ENCODE measurements around the gene ST6GALNAC2.
"Not testable (repeated sequence)": the region's sequence is repeated elsewhere in the genome, so short reads cannot be mapped to it uniquely, and the experiment has no call there.

ST6GALNAC2 gene

DNA sequence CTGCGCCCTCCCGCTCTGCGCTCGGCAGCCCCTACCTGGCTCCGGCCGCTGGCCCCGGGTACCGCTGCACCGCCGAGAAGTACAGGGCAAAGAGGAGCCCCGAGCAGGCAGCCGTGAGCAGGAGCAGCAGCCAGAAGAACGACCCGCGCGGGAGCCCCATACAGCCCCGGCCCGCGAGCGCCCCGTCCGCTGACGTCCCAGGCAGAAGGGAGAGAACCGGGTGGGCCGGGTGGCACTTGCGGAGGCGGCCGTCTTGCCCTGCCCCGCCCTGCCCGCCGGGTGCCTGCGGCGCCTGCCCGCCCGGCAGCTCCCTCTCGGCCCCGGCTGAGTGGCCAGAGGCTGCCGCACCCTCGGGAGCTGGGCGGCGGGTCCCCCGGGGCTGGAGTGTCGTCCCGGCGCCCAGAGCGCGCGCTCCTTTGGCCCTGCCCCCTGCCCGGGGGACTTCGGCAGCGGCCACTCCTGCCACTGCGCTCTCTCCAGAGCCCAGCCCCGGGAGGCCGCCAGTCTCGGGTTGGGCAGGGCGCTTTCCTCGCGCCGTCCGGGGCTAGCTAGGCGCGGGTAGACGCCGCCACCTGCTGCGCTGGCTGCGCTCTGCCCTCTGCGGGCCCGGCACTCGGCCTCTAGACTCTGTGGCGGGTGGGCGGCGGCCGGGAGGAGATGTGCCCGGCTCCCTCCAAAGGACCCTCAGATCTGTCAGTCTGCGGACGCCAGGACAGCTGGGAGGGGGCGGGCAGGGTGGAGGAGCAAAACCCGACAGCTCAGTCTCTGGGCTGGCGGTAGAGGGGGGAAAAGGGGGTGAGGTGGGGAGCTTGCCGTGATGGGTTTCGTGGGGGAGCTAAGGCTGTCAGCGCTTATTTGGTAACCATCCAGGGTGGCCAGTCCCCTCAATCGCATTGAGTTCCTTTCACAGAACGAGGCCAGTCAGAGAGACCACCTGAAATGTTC is at the start of gene ST6GALNAC2:
TSS of gene ST6GALNAC2 (minus strand) at position 212 of the 945 bp plus-strand sequence. CDS start at position 160, 52 bp downstream.
- no peak for FAIRE-seq

DNA sequence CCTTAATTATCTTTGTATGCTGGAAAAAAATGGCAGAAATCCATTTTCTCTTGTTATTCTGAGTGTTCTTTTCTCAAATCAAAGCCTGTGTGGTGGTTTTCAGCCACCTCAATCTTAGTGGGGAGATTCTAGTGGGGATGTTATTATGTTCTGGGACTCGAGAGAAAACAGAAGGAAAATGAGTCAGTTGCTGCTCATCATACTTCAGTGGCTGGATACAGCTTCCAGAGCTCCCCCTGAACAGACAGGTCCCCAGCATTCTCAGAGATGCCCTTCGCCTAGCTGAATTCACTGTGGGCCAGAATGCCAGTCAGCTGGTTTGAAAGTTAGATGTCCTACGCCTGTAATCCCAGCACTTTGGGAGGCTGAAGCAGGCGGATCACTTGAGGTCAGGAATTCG is 49.4 kb upstream of the ST6GALNAC2 start:
- FAIRE-seq: no peak

DNA sequence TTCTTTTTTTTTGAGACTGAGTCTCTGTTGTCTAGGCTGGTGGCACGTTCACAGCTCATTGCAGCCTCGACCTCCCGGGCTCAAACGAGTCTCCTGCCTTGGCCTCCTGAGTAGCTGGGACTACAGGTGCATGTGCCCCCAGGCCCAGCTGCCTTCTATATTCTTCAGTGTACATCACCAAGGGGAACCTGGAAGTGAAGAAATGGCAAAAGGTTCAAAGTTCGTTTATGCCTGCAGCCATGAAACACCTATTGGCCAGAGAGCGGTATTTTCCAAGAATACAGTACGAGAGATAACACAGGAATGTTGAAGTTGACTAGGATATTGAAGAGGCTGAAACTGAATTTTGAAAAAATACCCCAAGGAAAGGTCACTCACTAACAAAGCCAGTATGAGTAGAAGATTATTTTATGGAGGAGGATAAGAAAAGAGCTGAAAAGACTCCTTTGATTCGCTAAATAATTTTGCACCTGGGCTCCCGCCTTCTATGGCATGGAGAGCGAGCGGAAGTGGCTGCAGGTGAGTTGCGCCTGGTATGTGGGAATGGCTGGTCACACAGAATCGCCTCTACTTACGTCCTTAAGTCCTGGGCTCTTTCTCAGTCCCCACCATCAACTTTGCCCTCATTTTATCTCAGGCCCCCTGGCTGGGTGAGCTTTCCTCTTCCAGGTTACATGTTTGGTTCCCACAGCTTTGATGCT is 48.1 kb upstream of the ST6GALNAC2 start:
- no peak for FAIRE-seq

DNA sequence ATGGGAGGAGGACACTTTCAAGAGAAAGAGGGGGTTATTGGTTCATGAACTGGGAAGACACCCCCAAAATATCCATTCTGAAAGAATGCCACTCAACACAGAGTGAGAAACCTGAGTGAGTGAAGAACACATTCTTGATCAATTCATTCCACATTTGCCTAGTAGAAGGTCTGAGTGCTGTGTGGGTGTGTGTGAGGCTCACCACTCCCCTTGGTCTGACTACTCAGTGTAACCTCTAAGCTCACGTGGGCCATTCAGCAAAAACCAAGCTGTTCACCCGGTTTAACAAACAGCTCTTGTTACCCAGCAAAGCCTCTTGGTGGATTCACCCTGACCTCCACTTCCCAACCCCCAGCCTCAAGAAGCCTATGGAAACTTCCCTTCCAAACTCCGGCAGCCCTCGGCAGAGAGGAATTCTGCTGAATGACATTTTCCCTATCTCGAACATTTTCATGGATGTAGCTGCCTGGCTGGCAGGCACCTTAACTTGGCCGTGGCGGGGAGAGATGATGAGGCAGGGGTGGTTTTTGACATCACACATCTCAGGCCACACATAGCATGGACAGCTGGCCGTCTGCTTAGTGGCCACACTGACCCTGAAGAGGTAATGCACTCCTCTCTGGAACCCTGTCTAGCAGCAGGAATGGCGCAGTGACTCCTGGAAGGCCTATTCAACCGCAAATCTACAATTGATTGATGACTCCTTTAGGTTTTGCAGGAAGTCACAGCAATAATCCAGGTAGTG is 46.3 kb upstream of the ST6GALNAC2 start:
- FAIRE-seq: no peak

DNA sequence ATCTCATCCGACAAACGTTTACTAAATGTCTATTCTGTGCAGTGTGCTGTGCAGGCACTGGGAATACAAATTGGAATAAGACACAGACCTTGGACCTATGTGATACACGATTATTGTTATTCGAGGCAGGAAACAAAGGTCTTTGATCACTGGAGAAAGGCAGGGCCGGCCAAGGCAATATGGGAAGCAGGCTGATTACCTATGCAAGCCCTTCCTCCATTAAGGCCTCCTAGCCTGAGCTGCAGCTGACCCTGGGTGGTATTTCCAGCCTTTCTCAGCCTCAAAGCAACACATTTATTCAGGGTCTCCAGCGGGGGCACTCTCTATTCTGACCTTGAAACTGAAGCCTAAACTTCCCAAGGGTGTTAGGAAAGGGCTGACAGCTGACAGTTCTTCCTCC is 44.5 kb upstream of the ST6GALNAC2 start:
- no peak for FAIRE-seq

DNA sequence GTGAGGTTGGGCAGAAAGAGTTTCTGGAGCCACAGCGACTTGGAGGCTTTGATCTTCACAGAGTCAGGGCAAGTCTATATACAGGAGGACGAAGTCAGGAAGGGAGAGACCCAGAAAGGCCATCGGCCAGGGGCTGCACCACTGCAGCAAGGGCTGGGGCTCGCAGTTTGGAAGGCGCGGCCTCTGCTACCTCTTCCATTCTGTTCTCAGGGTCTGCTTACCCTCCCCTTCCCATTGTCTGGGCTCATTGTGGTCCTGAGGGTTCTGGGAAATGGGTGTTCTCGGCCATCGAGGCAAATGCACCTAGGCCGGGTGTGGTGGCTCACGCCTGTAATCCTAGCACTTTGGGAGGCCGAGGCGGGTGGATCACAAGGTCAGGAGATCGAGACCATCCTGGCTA is 41.9 kb upstream of the ST6GALNAC2 start:
- FAIRE-seq: no peak

DNA sequence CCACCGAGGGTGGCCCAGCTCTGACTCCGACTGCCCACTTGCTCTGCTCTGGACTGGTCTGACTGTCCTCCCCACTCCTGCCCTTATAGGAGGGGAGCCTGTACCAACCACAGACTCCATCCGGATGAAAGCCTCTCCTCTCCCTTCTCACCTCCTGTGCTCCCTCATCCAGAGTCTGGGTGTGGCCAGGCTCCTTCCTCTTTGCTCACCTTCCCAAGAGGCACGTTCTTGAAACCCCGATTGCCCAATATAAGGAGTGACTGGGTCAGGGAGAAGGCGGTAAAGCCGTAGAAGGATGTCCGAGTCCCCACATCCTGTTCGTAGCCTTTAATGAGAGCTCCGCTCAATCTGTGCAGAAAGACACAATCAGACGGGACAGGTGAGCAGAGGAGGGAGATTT is 40.8 kb upstream of the ST6GALNAC2 start:
- no peak for FAIRE-seq

DNA sequence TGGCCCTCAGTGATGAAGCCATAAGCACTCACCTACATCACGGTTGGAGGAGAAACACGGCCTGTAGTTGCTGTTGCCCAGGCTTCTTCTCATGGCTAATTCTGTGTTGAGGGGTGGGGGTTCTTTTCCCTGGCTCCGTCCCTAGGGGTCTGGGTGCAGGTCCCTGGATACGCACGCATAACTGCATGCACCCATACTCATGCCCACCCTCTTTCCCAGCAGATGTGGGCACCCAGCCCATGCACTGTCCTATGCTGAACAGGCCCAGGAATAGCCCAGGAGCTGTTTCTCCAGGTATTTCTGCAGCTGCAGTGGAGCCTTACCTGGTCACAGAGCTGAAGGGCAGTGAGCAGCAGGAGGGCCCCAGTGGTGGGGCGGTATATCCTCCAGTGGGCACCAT is 39.8 kb upstream of the ST6GALNAC2 start:
- FAIRE-seq: no peak

DNA sequence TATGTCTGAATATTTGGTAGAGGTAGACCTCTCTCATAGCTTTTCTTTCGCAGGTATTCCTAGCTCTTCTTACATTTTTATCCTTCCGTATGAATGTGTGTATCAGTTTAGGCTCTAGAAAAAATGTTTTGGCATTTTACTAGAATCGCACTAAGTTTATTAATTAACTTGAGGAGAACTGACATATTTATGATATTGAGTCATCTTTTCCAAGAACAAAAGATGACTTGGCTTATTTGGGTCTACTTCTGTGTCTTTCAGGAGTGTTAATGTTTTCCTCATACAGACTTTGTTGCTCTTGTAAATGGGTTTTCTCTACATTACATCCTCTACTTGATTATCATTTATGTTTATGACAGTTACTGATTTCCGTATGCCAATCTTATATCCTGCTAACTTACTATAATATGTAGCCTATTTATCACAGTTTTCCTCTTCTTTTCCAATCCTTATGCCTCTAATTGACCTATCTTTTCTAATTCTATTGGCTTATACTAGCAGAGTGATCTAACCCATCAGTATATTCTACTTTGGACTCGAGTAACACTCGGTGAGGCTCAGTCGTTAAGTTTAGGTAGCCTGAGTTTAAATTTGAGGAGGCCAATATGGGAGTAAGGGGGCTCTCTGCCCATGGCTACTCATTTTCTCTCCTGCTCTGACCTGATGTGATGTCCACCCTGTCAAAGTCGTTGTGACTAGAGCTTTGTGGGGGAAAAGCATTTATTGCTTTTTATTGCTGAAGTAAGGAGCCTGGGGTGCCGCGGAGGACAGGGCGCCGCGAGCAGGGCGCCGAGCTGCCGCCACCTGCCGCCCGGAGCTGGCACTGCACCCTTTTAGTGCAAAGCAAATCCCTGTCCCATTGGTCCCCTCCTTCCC is 37.8 kb upstream of the ST6GALNAC2 start:
- no peak for FAIRE-seq

DNA sequence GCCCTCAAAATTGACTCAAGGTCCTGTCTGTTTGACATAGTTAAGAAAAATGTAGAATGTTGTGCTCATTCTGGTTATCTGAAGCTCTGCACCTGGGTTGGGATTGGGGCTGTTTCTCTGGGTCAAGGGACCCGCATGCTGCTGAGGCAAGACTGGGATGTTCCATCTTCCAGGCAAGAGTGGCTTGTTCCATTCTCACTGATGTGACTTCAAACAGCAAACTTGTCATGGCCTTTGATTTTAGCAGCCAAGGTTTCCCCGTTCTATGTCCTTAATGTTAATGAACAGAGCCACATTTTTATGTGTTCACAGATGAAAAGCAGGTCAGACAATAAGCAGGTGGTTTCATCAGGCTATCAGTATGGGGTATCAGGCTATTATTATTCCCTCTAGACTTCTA is 32.2 kb upstream of the ST6GALNAC2 start:
- no peak for FAIRE-seq

DNA sequence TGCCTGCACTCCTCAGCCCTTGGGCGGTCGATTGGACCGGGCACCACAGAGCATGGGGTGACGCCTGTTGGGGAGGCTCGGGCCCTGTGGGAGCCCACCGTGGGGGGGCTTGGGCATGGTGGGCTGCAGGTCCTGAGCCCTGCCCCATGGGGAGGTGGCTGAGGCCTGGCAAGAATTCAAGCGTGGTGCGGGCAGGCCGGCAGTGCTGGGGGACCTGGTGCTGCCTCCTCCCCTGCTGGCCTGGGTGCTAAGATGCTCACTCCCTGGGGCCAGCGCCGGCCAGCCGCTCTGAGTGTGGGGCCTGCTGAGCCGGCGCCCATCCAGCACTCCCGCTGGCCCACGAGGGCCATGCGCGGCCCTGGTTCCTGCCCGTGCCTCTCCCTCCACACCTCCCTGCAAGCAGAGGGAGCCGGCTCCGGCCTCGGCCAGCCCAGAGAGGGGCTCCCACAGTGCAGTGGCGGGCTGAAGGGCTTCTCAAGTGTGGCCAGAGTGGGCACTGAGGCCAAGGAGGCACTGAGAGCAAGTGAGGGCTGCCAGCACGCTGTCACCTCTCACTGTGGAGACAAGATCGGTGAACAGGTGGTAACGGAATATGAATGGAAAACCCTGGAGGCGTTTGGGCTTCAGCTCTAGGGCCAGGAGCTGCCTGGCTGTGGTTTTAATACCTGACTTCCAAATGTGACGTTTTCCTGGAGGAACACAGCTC is 29.4 kb upstream of the ST6GALNAC2 start:
- no peak for FAIRE-seq

DNA sequence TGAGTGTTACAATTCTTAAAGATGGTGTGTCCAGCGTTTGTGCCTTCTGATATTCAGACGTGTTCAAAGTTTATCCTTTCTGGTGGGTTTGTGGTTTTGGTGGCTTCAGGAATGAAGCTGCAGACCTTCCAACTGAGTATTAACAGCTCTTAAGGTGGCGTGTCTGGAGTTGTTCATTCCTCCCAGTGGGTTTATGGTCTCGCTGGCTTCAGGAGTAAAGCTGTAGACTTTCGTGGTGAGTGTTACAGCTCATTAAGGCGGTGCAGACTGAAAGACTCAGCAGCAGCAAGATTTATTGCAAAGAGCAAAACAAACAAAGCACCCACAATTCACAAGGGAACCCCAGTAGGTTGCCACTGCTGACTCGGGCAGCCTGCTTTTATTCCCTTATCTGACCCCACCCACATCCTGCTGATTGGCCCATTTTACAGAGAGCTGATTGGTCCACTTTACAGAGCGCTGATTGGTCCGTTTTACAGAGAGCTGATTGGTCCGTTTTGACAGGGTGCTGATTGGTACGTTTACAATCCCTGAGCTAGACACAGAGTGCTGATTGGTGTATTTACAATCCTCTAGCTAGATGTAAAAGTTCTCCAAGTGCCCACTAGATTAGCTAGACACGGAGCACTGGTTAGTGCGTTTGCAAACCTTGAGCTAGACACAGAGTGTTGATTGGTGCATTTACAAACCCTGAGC is 28.6 kb upstream of the ST6GALNAC2 start:
- not testable (repeated sequence) for FAIRE-seq

DNA sequence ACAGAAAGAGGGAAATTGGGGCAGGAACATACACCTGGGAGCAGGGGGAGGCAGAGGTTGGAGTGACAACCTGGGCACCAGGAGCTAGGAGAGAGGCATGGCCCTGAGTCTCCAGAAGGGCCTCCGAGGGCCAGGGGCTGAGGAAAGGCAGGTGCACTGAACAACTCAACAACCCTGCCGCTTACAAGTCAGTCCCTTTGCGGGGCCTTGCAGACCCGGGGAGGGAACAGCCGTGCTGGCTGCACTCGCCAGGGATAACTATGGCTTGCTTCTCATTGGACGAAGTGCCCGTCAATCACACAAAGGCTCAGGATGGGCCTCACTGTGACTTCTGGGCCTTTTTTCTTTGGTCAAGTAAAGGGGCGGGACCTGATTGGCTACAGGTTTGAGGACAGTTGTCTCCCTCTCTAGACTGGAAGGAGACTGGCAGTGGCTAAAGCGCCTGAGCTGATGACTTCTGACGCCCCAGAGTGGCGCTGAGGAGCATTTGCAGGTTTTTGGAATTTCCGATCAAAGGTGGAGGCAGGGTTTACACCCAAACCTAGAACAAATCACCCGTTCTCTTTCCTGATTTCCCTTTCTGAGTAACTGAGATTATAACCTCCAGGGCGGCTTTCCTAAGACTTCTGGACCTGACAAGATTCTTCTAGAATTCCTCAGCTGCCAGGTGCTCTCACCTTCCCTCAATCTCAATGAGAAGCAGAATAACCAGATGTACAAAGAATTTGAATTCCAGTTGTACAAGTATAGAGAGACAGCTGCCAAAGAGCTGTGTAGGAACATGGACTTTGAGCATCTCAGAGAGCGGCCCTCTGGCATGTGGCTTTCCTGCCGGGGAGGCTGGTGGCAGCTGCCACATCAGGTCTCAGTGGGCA is 27.6 kb upstream of the ST6GALNAC2 start:
- FAIRE-seq: no peak

DNA sequence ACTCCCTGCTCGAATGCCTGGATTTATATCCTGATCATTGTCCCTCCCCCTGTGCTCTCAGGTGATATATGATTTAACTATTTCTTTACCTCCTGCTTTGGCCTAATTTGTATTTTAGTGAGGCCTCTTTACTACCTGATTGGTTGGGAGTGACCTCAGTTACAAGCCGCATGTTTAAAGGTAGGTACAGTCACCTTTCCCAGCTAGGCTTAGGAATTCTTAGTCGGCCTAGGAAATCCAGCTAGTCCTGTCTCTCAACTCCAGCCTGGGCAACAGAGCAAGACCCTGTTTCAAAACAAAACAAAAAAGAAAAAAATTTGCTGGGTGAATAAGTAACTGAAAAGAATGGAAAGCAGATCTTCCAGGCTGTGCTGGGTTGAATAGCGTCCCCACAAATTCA is 26.8 kb upstream of the ST6GALNAC2 start:
- FAIRE-seq: no peak

DNA sequence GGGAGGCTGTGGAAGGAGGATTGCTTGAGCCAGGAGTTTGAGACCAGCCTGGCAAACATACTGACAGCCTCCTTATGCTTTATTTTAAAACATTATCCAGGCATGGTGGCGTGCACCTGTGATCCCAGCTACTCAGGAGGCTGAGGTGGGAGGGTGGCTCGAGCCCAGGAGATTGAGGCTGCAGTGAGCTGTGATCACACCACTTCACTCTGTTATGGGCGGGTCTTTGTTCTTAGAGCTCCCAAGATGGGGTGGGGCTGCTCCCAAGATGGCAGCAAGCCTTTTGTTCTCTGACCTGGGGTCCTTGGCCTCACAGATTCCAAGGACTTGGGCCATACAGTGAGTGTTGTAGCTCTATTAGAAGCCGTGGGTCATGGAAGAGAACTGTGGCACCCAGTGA is 26.1 kb upstream of the ST6GALNAC2 start:
- FAIRE-seq: no peak

DNA sequence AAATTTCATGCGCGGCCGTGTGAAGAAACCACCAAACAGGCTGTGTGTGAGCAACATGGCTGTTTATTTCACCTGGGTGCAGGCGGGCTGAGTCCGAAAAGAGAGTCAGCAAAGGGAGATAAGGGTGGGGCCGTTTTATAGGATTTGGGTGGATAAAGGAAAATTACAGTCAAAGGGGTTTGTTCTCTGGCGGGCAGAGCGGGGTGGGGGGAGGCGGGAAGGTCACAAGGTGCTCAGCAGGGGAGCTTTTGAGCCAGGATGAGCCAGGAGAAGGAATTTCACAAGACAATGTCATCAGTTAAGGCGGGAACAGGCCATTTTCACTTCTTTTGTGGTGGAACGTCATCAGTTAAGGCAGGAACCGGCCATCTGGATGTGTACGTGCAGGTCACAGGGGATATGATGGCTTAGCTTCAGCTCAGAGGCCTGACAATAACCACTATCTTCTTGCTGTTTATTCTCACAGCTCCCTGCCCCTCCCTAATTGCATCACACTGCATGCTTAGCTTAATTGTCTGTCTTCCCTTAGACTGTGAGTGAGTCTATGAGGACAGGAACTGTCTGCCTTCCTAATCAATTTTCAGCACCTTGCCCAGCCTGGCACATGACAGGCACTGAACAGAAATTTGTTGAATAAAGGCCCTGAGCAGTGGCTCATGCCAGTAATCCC is 25.6 kb upstream of the ST6GALNAC2 start:
- FAIRE-seq: not testable (repeated sequence)

DNA sequence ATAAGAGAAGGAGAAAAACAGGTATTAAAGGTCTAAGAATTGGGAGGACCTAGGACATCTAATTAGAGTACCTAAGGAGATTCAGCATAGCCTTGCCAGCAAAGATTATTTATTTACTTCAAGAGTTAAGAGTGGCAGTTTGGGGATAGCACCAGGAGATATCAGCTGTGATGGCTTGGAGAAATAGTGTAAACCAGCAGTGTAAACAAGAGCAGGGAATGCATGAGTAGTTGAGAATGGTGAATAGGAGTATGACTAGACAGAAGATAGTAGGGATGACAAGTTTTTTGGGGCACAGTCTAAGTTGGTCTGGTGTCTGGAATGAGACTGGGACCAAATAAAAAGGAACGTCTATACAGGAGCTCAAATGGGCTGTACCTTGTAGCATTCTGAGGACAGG is 21.0 kb upstream of the ST6GALNAC2 start:
- FAIRE-seq: not testable (repeated sequence)

DNA sequence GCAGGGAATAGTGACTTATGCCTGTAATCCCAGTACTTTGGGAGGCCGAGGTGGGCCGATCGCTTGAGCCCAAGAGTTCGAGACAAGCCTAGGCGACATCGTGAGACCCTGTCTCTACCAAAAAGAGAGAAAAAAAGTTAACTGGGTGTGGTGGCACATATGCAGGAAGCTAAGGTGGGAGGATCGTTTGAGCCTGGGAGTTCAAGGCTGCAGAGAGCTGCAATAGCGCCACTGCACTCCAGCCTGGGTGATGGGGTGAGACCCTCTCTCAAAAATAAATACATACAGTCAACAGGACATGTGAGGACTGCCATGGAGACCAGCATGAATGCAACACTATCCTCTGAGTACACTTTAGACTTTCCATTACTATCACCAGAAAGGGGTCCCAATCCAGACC is 15.4 kb upstream of the ST6GALNAC2 start:
- no peak for FAIRE-seq

DNA sequence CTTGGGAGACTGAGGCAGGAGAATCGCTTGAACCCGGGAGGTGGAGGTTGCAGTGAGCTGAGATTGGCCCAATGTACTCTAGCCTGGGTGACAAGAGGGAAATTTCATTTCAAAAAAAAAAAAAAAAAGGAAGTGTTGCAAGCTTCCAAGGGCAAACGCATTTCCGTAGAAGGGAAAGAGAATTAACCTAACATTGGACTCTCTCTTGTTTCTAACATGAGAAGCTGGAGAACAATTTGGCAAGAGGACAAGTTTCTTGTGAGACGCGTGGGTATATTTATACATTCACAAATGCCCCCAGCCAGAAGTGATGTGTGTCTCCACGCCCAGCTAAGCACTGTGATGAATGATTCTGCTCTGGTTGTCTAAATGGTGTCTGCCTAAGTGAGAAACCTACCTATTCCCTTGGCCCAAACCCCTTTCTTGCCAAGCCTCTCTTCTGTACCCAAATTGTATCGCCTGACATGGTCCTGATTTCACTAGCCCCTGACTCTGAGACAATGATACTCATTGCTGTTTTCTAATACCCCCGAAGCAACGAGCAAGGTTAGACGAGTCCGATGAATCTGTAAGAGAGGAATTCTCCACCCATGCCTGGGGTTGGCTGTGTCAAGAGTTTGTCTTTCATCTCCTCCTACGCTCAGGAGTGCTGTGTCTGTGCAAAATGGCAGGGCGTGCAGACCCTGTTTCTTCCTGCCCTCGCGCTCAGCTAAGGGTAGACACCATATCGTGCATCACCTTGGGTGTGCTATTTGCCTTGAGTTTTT is 14.2 kb upstream of the ST6GALNAC2 start:
- FAIRE-seq: no peak
